Measurements from ENCODE around the gene MLH3. TPM values are rescaled to one million over a fixed set of nuclear protein-coding genes. Genes with fewer than 3 reads are reported as not detected.
A peak's percentile ranks its signal among the peaks of the same experiment; 100 is the strongest.

The MLH3 gene
- total RNA-seq, 1 donor from 2014 or later, result 9.6 TPM

- no peak for DNase-seq (ENCODE audit: low read depth in 2 of 2)
These were observed 15.9 kb upstream of the MLH3 start for GRCh38 chr14:75067212-75067611.

- DNase-seq (ENCODE audit: low read depth in 2 of 2), result no peak
These were observed 15.4 kb upstream of the MLH3 start for GRCh38 chr14:75066691-75067090.

DNA sequence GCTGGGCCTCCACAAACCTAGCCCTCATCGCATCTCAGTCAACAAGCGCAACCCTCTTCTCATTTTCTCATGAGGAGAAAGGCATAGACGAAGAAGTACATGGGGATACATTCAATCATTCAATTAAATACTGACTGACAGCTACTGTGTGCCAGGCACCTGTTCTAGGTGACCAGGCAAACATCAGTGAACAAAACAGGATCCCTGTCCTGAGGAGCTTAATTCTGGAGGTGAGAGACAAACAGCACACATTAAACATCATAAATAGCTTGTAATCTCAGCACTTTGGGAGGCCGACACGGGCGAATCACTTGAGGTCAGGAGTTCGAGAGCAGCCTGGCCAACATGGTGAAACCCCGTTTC, 12.9 kb upstream of the MLH3 start:
- DNase-seq (ENCODE audit: low read depth in 2 of 2), result no peak

DNA sequence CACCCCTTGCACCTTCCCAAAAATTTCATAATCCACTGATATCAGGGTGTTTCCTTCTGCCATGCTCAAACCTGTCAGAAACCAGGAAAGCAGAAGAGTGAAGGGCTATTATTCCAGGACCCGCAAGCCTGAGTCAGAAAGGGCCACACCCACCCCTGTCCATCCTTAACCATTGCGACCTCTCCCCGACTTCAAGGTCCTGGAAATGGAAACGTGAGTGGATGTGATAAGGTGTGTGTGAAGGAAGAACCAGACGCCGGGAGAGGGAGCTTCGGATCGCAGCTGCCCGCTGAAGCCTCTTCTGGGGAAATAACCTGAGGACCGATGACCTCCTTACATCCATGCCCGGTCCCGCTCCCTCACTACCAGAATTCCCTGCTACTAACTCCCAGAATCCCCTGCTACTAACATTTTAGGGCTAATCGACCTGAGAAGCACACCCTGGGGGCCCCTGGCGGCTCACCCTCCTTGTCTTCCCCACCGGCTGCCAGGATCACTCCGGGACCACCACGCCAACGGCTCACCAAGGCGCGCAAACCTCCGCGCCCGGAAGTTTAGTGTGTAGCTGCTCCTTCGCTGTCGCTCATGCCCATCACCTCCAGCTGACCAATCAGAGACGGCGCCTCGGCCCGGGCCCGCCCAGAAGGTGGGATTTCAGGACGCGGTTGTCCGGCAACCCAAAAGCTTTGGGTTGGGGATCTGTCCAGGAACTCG, 12.4 kb upstream of the MLH3 start, which contains the start of gene ACYP1:
ACYP1 (minus strand) TSS at position 534 of the 714 bp plus-strand sequence; CDS start at position 63, 471 bp downstream.
- peak; percentile 72 to 88 for DNase-seq (ENCODE audit: low read depth in 2 of 2)

DNA sequence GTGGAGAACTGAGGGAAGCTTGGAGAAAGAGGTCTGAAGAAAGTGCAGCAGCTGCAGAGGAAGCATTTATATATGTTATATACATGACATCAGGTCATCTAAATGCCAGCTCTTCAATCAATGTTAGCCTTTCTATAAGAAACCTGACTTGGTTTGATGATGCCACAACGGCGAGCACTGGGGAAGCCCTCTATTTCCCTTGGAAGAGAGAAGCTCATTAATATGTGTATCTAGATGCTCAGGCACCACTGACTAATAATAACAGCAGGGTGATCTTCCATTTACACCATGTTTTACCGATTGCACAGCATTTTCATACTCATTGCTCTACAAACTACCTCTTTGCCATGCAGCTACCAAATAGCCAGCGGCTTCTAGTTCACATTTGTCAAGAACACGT, 11.7 kb upstream of the MLH3 start:
- no peak for DNase-seq (ENCODE audit: low read depth in 2 of 2)

- no peak for DNase-seq (ENCODE audit: low read depth in 2 of 2)
These were observed 9.2 kb upstream of the MLH3 start for GRCh38 chr14:75060420-75060819.

- peak in 1 of 2 donors; percentile 61 for DNase-seq (ENCODE audit: low read depth in 2 of 2)
These were observed 8.4 kb upstream of the MLH3 start for GRCh38 chr14:75059642-75060041.

GRCh38 chr14:75054421-75054820, 3.2 kb upstream of the MLH3 start:
- DNase-seq (ENCODE audit: low read depth in 2 of 2), result no peak

- no peak for DNase-seq (ENCODE audit: low read depth in 2 of 2)
These were observed 2.4 kb upstream of the MLH3 start for GRCh38 chr14:75053396-75054291.

GRCh38 chr14:75051556-75051899, 261 bp upstream of the MLH3 start:
- DNase-seq (ENCODE audit: low read depth in 2 of 2), result no peak

- no peak for DNase-seq (ENCODE audit: low read depth in 2 of 2)
These were observed 1.5 kb downstream of the MLH3 start for GRCh38 chr14:75049731-75050201.

- DNase-seq (ENCODE audit: low read depth in 2 of 2), result no peak
These were observed 2.1 kb downstream of the MLH3 start for GRCh38 chr14:75049136-75049535.

- no peak for DNase-seq (ENCODE audit: low read depth in 2 of 2)
These were observed 3.2 kb downstream of the MLH3 start for GRCh38 chr14:75048101-75048500.

DNA sequence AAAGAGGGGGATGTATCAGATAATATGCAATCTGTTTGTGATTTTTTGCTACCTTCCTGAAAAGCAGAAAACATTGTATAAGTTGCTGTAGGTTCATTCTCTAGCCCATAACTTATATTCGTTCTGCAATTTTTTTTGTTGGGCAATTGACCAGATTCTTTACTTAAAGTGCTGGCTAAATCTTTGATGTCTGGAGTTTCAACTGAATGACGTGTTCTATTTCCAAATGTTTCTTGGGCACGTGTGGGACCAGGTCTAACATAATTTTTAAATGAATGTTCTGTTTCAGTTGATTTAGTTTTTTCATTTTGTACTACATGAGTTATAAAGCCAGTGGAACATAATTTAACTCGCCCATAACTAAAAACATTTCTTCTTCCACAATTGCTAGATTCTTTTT, 3.8 kb downstream of the MLH3 start:
- DNase-seq (ENCODE audit: low read depth in 2 of 2), result no peak

DNA sequence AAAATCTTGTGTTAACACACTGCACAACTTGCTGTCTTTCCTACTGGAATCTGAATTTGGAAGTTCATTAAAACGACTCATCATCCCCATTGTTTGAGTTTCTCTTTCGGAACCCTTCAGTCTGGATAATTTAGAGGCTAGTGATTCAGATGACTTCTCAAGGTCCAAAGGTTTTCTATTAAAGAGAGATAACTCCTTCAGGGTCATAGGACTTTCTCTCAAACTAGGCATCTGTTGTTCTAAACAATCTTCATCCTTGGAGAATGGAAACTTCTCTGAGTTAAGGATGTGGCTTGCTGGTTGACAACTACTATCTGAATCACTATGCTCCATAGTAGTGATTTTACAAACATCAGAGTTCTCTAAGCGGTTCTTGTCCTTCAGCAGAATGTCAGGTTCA, 4.4 kb downstream of the MLH3 start:
- no peak for DNase-seq (ENCODE audit: low read depth in 2 of 2)

- DNase-seq (ENCODE audit: low read depth in 2 of 2), result peak in 1 of 2 donors; percentile 17
These were observed 5.0 kb downstream of the MLH3 start for GRCh38 chr14:75046275-75046674.

DNA sequence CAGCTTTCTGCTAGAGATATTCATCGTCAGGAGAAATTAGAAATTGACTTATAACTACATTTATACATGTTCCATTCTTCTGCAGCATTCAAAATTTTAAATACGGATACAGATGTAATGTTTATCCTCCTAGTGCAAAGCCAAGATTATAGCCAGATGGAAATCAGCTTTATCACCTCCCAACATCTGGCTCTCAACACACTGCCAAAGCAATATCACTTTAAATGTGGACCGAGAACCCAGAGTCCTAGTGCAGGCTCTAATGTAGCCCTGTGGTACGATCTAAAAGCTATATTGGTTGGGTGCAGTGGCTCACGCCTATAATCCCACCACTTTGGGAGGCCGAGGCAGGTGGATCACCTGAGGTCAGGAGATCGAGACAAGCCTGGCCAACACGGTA, 6.5 kb downstream of the MLH3 start:
- no peak for DNase-seq (ENCODE audit: low read depth in 2 of 2)

DNA sequence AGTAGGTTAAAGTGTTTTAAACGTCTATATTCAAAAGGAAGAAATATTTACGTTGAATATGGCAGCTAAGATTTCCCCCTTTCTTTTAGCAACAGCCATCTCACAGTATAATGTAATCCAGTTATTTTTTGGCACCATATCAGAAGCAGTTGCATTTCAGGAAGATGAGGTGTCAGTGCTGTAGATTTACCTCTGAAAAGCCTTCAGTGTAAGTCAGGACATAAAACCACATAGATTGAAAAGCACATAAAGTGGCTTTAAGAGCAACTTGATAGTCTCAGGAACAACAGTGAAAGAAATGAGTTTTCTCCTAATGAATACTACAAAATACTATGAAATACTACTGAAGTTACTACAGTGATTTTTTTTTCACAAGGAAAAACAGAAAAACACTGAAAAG, 6.9 kb downstream of the MLH3 start:
- DNase-seq (ENCODE audit: low read depth in 2 of 2), result peak in 1 of 2 donors; percentile 68

GRCh38 chr14:75042035-75042434, 9.2 kb downstream of the MLH3 start:
- peak in 1 of 2 donors; percentile 31 for DNase-seq (ENCODE audit: low read depth in 2 of 2)

DNA sequence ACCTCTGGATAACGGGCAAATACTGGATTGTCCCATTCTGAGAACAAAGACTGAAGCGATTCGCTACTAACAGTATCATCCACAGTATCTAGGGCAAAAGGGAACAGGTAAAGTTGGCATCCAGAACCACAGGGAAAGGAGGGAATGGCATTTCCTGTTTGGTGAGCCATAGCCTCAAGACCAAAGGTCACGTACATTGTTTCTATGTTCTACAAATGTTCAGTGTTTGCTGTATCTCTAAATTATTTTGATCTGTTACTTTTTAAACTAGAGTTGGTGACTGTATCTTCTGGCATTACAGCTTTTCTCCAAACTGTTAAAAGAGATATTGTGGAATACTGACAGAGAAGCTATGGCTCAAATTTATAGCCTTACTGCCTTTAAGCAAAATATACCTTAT, 9.7 kb downstream of the MLH3 start:
- peak; percentile 30 to 57 for DNase-seq (ENCODE audit: low read depth in 2 of 2)

DNA sequence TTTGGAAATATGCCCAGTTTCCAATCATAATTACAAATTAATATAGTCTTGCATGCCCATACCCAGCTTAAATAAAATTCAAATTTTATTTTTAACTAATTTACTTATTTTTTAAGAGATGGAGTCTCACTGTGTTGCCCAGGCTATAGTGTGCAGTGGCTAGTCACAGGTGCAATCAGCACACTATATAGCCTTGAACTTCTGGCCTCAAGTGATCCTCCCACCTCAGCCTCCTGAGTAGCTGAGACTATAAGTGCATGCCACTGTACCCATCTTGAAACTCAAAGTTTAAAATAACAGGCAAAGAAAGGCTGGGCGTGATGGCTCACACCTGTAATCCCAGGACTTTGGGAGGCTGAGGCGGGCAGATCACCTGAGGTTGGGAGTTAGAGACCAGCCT, 10.3 kb downstream of the MLH3 start:
- DNase-seq (ENCODE audit: low read depth in 2 of 2), result no peak

- no peak for DNase-seq (ENCODE audit: low read depth in 2 of 2)
These were observed 10.8 kb downstream of the MLH3 start for GRCh38 chr14:75040507-75040906.

GRCh38 chr14:75032939-75033338, 18.3 kb downstream of the MLH3 start:
- no peak for DNase-seq (ENCODE audit: low read depth in 2 of 2)
